Measurements from ENCODE around the gene ANKRD65. TPM values are rescaled to one million over a fixed set of nuclear protein-coding genes. Genes with fewer than 3 reads are reported as not detected.

Gene ANKRD65
- total RNA-seq, 1 donor from 2014 or later: 1.4 TPM

GRCh38 chr1:1398677-1399186 lies 22.3 kb downstream of the ANKRD65 start:
- no peaks in the 10 kb centered on the region for H3K27me3 ChIP-seq (ENCODE audit: control insufficient read depth, insufficient read depth, low read length)
- no peak for DNase-seq (ENCODE audit: low read depth)
- H3K36me3 ChIP-seq (ENCODE audit: control insufficient read depth, insufficient read depth, low read length): peaks cover 9% of the 10 kb centered on the region
- peak overlapping the region; percentile 96 for H3K4me3 ChIP-seq (ENCODE audit: low read depth, low read length)
- TF ChIP-seq, protein P1, sequence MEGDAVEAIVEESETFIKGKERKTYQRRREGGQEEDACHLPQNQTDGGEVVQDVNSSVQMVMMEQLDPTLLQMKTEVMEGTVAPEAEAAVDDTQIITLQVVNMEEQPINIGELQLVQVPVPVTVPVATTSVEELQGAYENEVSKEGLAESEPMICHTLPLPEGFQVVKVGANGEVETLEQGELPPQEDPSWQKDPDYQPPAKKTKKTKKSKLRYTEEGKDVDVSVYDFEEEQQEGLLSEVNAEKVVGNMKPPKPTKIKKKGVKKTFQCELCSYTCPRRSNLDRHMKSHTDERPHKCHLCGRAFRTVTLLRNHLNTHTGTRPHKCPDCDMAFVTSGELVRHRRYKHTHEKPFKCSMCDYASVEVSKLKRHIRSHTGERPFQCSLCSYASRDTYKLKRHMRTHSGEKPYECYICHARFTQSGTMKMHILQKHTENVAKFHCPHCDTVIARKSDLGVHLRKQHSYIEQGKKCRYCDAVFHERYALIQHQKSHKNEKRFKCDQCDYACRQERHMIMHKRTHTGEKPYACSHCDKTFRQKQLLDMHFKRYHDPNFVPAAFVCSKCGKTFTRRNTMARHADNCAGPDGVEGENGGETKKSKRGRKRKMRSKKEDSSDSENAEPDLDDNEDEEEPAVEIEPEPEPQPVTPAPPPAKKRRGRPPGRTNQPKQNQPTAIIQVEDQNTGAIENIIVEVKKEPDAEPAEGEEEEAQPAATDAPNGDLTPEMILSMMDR (IDR thresholded peaks at IDR 0.05; ENCODE audit: insufficient read depth, low read length, poor library complexity, severe bottlenecking): no peak

DNA sequence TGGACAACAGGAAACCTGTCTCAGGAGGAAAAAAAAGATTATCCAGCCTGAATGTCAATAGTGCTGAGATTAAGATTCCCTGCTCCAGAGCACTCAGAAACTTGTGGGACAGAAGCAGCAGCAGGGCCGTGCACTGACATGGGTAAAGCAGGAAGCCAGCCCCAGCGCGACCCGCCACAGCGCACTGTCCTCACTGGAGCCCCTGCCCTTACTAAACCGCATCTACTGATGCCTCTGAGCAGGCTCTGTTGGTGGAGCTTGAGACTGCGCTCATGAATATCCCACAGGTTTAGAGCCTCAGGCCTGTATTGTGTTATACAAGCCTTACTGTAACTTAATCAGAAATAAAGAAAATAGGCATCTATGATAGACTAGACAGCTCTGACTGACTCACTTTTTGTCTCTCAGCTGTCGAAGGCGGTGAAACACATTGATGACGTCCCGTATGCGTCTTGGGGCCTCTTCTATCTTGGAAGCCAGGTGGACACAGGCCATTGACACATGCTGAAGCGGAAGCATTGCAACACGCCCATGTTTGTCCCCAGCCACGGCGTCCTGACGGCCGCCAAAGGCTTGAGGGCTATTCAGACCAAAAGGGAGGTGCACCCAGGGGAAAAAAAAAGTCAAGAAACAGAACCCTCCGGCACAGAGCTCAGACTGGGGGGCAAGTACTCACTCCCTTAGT lies 23.1 kb downstream of the ANKRD65 start:
- H3K4me3 ChIP-seq (ENCODE audit: low read depth, low read length): peak overlapping the region; percentile 96
- TF ChIP-seq, protein P1 (IDR thresholded peaks at IDR 0.05; ENCODE audit: insufficient read depth, low read length, poor library complexity, severe bottlenecking): no peak
- no peaks in the 10 kb centered on the region for H3K27me3 ChIP-seq (ENCODE audit: control insufficient read depth, insufficient read depth, low read length)
- peaks cover 10% of the 10 kb centered on the region for H3K36me3 ChIP-seq (ENCODE audit: control insufficient read depth, insufficient read depth, low read length)
- no peak for DNase-seq (ENCODE audit: low read depth)

GRCh38 chr1:1395166-1395565 lies 25.9 kb downstream of the ANKRD65 start:
- no peak for DNase-seq (ENCODE audit: low read depth)
- TF ChIP-seq, protein P1 (IDR thresholded peaks at IDR 0.05; ENCODE audit: insufficient read depth, low read length, poor library complexity, severe bottlenecking): no peak
- Histone ChIP-seq H3K27me3 (ENCODE audit: control insufficient read depth, insufficient read depth, low read length) (no peaks in the 10 kb centered on the region), H3K4me3 (ENCODE audit: low read depth, low read length) (no peak overlapping the region), H3K36me3 (ENCODE audit: control insufficient read depth, insufficient read depth, low read length) (peaks cover 8% of the 10 kb centered on the region)

DNA sequence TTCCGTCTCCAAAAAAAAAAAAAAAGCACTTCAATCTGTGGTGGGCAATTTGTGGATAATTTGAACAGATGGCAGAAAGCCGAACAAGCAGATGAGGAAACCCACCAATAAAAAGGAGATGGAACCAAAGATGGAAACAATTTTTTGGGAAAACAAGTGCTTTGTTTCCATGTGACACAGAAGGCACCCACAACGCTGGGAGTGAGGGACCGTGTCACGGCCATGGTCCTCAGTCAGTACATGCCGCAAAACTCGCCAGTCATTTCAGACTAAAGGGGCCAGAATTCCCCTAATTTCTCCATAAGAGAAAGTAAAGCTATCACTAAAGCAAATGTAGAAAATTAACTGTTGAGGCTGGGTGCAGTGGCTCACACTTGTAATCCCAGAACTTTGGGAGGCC lies 27.0 kb downstream of the ANKRD65 start:
- Histone ChIP-seq H3K27me3 (ENCODE audit: control insufficient read depth, insufficient read depth, low read length) (no peaks in the 10 kb centered on the region), H3K4me3 (ENCODE audit: low read depth, low read length) (no peak overlapping the region), H3K36me3 (ENCODE audit: control insufficient read depth, insufficient read depth, low read length) (peaks cover 7% of the 10 kb centered on the region)
- TF ChIP-seq, protein P1 (IDR thresholded peaks at IDR 0.05; ENCODE audit: insufficient read depth, low read length, poor library complexity, severe bottlenecking): no peak
- DNase-seq (ENCODE audit: low read depth): no peak

DNA sequence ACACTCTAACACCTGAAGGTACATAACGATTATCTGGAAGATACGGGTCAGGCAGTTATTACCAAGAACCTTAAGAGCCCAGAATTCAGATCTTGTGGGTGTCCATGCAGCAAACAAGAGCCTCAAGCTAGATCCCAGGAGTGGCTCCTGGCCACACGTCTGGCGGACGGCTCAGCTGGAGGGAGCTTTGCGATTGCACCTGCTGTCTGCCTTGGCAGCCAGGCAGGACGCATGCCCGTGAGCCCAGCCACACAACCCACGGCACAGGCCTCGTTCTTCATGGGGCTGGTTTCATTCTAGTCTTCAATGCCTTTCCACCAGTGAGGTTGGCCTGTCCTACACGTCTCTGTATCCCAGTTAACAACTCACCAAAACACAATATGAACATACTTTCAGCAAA lies 27.6 kb downstream of the ANKRD65 start:
- no peak for DNase-seq (ENCODE audit: low read depth)
- Histone ChIP-seq H3K36me3 (ENCODE audit: control insufficient read depth, insufficient read depth, low read length) (peaks cover 7% of the 10 kb centered on the region), H3K27me3 (ENCODE audit: control insufficient read depth, insufficient read depth, low read length) (no peaks in the 10 kb centered on the region), H3K4me3 (ENCODE audit: low read depth, low read length) (no peak overlapping the region)
- TF ChIP-seq, protein P1 (IDR thresholded peaks at IDR 0.05; ENCODE audit: insufficient read depth, low read length, poor library complexity, severe bottlenecking): no peak

- Histone ChIP-seq H3K4me3 (ENCODE audit: low read depth, low read length) (no peak overlapping the region), H3K27me3 (ENCODE audit: control insufficient read depth, insufficient read depth, low read length) (no peaks in the 10 kb centered on the region), H3K36me3 (ENCODE audit: control insufficient read depth, insufficient read depth, low read length) (peaks cover 7% of the 10 kb centered on the region)
- TF ChIP-seq, protein P1 (IDR thresholded peaks at IDR 0.05; ENCODE audit: insufficient read depth, low read length, poor library complexity, severe bottlenecking): no peak
- DNase-seq (ENCODE audit: low read depth): no peak
These were observed 28.1 kb downstream of the ANKRD65 start for GRCh38 chr1:1393014-1393413.

All from kidney epithelial cell (primary cell).